Cardiac fibroblast (primary cell): ENCODE data around the gene CYB561D1.

ENCODE experiments used
- DNase-seq, 2 donors: peaks; one replicate each; pipeline versions ENCODE4 v3.0.0 to v3.0.0-alpha.2; 2010; ENCODE audit warnings: low read depth in 2 of 2
- H3K4me3 ChIP-seq, 2 donors: replicated peaks in 1 of 2; 1 replicate in 1 of 2; 2 replicates in 1 of 2; pipeline ENCODE4 v1.5.1; 2011; ENCODE audit warnings: low read depth in 2 of 2, low read length in 2 of 2, mild to moderate bottlenecking in 2 of 2, moderate library complexity in 1 of 2
- CTCF ChIP-seq: IDR thresholded peaks from one replicate; pipeline ENCODE4 v1.5.1; 2011; ENCODE audit warnings: low read depth, mild to moderate bottlenecking, low read length, inconsistent platforms

Gene CYB561D1

GRCh38 chr1:109528712-109529111 lies 34.8 kb downstream of the CYB561D1 start:
- no peak for DNase-seq
- TF ChIP-seq CTCF, result no peak
- H3K4me3 ChIP-seq, result no peak overlapping the region

- H3K4me3 ChIP-seq, result no peak overlapping the region
- TF ChIP-seq CTCF, result no peak
- DNase-seq, result no peak
Observed at GRCh38 chr1:109529881-109530456, 36.1 kb downstream of the CYB561D1 start.

- no peak overlapping the region for H3K4me3 ChIP-seq
- no peak for TF ChIP-seq CTCF
- DNase-seq, result no peak
Observed at GRCh38 chr1:109530457-109531087, 36.7 kb downstream of the CYB561D1 start.

- H3K4me3 ChIP-seq, result no peak overlapping the region
- no peak for TF ChIP-seq CTCF
- no peak for DNase-seq
Observed at GRCh38 chr1:109531380-109531779, 37.5 kb downstream of the CYB561D1 start.

- DNase-seq, result no peak
- no peak for TF ChIP-seq CTCF
- H3K4me3 ChIP-seq, result no peak overlapping the region
Observed at GRCh38 chr1:109531826-109532364, 38.0 kb downstream of the CYB561D1 start.

GRCh38 chr1:109532365-109533136 lies 38.7 kb downstream of the CYB561D1 start:
- peak; percentile 80 to 82 for DNase-seq
- H3K4me3 ChIP-seq, result no peak overlapping the region
- TF ChIP-seq CTCF, result peak; percentile 96
